GM21515 (cell line): ENCODE measurements around the gene ZNF774.
A peak's percentile ranks its signal among the peaks of the same experiment; 100 is the strongest.
"Not testable (repeated sequence)": the region's sequence is repeated elsewhere in the genome, so short reads cannot be mapped to it uniquely, and the experiment has no call there.

Experiments
- ATAC-seq: cut with Tn5 transposase; IDR thresholded peaks from one replicate; pipeline ENCODE4 v1.9.1; 2021; ENCODE audit not compliant: unreplicated experiment

Gene ZNF774

DNA sequence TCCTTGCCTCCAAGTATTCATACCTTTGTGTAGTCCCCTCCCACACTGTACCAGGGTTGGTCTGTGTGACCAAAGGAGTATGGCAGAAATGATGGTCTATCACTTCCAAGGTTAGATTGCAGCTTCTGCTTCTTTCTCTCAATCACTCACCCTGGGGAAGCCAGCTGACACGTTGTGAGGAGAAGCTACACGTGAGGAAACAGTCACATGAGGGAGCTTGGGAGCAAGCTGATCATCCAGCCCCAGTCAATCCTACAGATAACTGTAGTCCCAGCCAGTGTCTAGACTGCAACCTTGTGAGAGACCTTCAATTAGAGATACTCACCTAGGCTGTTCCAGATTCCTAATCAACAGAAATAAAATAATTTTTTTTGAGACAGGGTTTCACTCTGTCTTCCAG is 6.2 kb upstream of the ZNF774 start:
- no peak for ATAC-seq

DNA sequence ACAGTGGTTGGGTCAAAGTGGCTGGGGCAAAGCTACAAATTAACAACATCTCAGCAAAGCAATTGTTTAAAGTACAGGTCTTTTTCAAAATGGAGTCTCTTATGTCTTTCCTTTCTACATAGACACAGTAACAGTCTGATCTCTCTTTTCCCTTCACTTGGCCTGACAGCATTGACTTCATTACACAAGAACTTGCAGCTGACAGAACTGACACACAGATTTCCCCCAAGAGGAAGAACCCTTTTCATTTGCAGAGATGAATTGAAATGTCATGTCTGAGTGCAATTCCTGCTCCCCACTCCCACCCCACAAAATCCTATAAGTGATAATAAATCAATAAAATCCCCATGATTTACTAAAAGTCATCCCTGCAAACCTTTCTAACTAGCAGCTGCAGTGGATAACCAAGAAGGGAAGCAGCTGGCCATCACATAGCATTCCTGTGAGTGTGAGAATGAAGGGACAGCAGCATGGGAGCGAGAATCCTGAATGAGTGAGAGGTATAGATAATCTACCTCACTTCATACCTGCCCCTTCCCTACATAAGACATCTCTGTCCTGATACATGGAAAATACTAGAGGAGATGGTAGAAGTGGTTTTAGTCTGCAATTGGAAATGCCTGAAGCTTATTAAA is 4.5 kb upstream of the ZNF774 start:
- ATAC-seq: not testable (repeated sequence)

DNA sequence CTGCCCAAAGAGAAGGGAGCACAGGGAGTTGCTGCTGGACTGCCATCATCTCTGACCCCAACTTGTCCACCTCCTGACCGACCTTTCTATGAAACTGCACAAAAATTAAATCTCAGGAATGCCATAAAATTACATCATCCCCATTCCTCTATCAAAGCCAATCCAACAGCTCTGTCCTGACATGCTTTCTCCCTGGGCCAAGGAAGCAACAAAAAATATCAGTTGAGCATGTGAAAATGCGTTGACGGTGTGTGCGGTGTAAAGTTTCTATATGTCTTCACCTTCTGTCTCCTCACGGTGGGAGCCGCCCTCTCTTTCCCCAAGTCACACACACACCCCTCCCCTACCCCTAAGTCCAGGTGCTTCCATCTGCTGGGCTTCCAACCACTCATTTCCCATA is 3.6 kb upstream of the ZNF774 start:
- no peak for ATAC-seq

DNA sequence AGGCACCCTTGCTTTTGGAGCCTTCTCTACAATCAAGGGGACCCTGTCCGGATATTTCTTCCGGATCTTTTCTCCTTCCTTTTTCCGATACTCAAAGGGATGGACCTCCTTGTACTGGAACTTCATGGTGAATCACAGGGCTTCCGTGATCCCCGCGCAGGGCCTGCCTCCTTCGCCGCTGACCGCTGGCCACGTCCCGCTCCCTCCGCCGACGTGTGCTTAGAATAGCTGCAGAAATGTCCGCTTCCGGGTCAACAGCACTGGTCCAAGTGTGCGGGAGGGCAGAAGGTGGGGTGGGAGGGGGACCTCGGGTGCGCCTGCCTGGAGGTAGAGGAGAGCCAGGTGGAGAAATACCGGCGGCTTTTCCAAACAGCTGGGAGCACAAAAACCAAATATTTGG is 3.0 kb upstream of the ZNF774 start:
- no peak for ATAC-seq

DNA sequence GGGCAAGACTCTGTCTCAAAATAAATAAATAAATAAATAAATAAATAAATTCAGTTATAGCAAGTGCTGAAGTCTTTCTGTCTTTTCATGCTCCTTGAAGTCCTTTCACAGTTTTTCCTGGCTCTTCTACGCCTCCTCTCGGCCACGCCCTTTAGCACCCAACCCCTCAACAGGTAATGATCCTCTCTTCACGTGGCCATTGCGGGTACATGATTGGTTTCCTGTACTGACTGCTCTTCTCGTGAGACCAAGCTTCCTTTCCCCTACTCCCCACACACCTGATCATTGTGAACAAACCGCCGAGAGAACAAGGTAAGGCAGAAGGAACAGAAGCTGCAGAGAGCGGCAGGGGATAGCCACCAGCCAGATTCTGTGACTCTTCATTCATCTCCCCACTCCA is 2.3 kb upstream of the ZNF774 start:
- ATAC-seq: no peak

DNA sequence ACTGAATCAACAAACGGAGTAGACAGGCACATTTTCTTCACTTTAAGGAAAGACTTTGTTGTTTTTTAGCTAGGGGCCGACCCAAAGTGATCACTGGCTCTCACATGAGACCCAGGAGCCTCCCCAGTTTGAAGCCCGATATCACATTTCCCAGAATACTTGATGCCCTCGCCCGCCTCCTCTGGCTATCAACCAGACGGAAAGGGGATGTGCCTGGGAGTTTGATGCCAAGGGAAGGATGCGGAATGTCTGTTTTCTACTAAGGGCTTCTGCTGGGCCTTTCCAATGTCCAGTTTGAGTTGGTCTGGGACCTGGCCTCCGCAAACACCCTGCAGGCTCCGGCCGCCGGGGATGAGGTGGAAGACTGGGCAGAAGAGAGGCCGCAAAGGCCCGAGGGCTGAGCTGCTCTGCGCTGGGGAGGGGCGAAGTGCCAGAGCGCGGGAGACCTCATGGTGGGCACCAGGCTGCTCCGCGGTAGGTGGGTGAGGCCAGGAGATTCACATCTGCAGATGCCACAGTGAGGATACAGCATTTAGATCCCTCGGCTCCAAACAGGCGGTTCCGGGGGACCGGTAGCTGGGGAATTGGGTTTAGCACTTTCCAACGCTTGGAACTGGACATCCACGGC is 491 bp upstream of the ZNF774 start:
- ATAC-seq: peak; percentile 13

DNA sequence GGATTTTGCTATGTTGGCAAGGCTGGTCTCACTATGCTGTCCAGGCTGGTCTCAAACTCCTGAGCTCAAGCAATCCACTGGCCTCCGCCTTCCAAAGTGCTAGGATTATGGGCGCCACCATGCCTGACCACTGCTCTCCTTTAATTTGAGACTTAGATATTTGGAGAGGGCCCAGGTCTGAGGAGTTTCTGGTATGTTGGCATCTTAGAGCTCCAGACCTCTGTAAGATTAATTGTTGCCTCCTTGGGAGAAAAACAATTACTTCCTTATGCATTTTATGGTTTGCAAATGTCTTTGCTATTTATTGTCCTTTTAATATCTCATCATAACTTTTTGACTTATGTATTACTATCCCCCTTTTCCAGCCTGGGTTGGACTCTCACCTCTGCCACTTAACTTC is 2.9 kb downstream of the ZNF774 start:
- ATAC-seq: no peak

DNA sequence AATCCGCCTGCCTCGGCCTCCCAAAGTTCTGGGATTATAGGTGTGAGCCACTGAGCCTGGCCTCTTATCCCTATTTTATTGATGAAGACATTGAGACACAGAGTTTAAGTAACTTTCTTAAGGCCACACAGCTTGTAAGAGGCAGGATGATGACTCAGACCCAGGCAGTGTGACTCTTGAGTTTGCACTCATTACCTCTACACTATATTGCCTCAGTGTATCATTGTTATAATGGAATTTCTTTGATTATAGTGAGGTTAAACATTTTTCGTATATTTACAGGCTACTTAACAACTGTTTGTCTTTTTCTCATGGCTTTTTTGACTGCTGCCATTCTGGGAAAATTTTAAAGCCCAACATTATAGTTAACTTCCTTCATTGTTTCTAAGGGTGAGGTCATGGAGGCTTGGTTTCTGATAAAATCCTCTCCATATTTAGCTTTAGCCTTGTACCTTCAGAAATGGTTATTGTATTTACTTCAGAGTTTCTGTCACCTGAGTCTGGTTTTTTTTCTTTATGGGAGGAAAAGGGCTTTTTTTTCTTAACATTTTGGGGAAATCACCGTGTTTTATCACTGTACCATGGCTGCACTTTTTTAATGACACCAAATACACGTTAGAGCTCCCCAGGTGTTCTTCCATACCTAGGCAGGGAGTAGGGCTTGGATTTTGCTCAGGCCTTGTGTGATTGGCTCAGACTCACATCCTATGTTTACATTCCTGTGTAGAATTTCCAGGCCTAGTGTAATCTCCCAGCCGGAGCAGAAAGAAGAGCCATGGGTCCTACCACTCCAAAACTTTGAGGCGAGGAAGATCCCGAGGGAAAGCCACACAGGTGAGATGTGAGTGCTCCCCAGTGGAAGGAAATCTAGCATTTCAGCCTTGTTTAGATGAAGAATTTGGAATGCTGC is 6.3 kb downstream of the ZNF774 start:
- ATAC-seq: no peak

DNA sequence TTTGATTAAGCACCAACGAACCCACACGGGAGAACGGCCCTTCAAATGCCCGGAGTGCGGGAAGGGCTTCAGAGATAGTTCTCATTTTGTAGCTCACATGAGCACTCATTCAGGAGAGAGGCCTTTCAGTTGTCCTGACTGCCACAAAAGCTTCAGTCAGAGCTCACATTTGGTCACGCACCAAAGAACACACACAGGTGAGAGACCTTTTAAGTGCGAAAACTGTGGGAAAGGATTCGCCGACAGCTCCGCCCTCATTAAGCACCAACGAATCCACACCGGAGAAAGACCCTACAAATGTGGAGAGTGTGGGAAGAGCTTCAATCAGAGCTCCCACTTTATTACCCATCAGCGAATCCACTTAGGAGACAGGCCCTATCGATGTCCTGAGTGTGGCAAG is 8.7 kb downstream of the ZNF774 start:
- no peak for ATAC-seq

DNA sequence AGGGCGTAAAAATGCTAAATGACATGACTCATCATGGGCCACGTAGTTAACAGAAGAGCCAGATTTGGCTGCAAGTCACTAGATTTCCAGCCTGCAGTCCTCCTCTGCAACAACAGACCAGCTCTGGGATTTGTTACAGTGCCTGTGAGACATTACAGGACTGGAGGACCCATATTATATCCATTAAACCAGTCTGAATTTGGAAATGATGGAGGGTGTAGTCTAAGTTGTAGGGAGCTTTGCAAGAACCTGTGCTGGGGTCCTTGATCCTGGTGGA is 10.8 kb downstream of the ZNF774 start:
- no peak for ATAC-seq

DNA sequence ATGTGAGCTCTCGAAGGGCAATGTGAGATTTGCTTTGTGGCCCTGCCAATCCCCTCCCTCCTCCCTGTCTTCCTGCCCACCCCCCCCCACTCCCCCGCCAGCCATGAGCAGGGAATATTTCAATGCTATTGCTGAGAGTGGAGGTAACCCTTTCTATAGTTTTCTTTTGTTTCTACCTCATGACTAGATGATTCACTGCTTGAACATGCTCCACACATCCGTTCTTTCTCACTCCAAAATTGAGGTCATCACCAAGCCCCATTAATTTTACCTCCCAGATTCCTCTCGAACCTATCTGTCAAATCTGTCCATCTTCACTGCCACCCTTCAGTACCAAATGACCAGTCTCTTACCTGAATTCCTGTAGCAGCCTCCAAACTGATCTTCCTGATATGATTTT is 12.2 kb downstream of the ZNF774 start:
- no peak for ATAC-seq

DNA sequence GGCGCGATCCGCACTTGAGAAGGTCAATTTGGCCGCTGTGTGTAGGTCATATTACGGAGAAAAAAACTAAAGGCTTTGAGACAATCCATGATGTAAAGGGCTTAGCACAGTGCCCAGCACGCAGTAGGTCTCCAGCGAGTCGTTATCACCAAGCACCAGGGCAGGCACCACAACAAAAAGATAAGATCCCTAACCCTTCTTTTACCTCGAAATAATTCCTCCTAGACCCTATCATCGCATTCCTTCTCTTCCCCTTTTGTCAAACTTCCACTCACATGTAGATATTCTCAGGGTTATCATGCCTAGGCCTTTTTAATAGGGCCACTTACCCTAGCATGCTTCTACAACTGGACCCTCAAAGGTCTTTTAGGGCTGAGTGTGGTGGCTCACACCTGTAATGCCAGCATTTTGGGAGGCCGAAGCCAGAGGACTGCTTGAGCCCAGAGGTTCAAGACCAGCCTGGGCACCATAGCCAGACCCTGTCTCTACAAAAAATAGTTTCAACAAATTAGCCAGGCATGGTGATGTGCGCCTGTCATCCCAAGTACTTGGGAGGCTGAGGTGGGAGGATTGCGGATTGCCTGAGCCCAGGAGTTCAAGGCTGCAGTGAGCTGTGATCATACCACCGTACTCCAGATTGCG is 13.5 kb downstream of the ZNF774 start:
- ATAC-seq: no peak

DNA sequence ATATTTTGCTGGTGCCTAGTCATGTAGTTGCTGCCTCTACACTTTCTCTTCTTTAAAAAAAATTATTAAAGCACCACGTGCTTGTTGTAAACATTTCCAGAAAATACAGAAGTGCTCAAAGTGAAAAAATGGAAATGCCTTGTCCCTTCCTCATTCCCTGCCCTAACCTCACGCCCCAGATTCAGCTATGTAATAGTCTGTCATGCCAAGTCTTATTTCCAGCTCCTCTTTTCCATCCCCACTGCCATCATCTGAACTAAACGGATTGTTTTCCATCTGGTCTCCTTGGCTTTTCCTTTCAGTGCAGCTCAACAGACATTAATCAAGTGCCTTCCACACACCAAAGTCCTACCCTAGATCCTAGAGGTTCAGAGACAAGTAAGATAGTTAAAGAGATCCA is 15.5 kb downstream of the ZNF774 start:
- ATAC-seq: no peak

DNA sequence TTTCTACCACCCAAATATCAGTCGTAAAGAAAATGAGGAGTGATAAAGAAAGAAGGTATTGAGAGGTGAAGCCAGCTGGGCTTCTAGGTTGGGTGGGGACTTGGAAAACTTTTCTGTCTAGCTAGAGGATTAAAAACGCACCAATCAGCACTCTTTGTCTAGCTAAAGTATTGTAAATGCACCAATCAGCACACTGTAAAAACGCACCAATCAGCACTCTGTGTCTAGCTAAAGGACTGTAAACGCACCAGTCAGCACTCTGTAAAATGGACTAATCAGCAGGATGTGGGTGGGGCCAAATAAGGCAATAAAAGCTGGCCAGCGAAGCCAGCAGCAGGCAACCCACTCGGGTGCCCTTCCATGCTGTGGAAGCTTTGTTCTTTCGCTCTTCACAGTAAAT is 23.0 kb downstream of the ZNF774 start:
- ATAC-seq: no peak

DNA sequence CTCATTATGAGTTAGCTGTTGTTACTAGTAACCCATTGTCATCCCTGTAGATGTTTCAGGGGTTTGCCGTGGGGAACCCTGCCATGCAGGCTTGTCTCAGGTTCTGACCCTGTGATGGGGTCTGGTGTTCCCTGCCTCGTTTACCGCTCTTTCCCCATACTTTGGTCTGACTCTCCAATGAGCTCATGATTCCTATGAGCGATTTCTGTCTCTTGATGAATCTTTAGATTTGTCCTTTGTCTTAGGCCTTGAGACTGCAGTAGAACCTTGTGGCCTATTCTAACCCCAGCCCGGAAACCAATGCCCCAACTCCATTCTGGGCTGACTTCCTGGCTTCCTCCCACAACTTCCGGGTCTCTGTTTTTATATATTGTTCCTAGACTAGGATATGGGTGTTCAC is 24.7 kb downstream of the ZNF774 start:
- no peak for ATAC-seq

DNA sequence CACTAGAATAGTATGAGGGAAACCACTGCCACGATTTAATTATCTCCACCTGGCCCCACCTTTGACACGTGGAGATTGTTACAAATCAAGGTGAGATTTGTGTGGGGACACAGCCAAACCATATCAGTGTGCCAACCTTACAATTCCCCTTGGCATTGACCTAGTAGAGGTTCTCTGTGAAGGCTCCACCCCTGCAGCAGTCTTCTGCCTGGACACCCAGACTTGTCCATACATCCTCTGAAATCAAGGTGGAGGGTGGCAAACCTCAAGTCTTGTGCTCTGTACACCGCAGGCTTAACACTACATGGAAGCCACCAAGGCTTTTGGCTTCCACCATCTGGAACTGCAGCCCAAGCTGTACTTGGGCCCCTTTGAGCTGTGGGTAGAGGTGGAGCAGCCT is 27.2 kb downstream of the ZNF774 start:
- no peak for ATAC-seq

DNA sequence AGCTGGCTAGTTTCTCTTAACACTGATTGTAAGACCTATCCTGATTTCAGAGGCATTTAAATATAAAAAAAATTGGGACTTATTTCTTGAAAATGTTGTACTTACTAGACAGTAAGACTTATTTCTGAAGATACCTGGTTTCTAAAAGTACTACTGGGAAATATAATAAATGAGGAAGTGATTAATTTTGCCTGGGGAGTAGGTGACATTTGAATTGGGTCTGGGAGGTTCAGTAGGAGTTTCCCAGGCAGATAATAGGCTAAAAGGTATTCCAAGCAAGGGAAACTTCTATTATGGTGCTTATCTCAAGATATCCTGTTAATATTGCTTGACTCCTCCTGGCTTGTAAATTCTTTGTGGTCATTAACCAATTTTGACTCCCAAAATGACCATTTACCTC is 29.4 kb downstream of the ZNF774 start:
- no peak for ATAC-seq

DNA sequence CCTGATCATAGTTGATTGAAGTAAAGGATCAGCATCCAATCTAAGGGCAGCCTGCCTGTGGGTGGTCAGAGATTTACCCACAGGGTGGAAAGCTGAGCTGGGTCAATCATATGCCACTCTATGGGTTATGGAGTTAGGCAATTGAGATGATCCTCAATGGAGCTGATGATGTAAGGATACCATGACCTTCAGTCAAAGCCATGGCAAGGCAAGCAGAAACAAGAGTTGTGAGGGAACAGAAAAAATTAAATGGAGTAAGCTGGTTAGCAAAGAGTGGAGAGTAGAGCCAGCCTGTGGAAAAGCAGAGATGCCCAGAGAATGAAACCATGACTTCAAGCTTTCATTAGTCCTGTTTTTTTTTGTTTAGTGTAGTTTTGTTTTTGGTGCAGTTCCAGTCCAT is 30.2 kb downstream of the ZNF774 start:
- ATAC-seq: no peak

DNA sequence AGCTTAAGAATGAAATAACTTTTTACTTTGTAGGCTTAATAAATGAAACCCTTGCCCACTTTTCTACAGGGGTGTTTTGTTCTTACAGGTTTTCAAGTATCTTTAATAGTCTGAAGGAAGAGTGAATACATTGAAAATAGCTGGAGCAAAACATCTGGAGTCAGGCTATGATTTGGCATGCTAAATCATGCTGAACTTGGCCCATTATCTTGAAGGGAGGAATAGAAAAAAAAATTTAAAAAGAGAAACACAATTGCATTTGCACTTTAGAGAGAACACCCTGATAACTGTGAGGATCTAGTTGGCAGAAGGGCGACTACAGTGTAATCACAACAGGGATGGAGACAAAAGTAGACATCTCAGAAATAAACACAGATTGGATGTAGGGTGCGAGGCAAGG is 34.1 kb downstream of the ZNF774 start:
- no peak for ATAC-seq

DNA sequence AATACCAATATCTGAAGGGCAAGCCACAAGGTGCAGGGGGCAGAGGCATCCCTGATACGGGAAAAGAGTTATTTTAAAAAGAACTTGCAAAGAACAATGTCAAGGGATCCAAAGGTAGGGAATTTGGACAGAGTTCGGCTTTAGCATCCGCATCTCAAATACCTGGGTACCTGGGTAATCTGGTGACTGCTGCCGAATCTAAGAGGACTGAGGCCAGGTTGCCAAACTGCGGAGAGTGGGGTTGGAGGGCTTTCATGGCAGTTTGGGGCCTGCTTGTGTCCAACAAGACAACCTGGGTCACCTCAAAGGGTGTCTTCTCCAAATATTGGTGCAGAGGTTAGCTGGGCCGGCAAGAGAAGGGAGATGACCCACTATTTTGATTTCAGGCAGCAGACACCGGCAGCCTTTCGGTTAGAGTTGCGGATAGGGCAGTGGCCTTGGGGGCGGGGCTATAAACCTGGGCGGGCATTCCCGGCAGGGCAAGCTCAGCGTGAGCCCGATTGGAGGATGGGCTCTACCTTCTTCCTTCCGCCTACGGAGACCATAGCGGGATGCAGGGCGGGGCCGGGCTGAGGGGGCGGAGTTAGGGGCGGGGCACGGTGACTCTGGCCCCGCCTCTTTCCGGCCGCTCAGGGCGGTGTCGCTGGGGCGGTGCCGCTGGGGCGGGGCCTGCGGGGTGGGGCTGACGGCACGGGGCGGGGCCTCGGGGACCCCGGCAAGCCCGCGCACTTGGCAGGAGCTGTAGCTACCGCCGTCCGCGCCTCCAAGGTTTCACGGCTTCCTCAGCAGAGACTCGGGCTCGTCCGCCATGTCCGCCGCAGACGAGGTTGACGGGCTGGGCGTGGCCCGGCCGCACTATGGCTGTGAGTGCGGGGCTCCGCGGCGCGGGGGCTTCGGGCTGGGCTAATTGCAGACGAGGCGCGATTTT is 35.7 kb downstream of the ZNF774 start, which contains the start of gene IQGAP1:
Gene IQGAP1, plus strand, starts transcription at position 709 of the 928 bp plus-strand sequence. Its CDS starts 100 bp downstream, at position 809.
- ATAC-seq: peak; percentile 93
